Smooth muscle cell (in vitro differentiated cells): ENCODE measurements around the gene EXD3. TPM values are rescaled to one million over a fixed set of nuclear protein-coding genes. Genes with fewer than 3 reads are reported as not detected.

Experiments used
- DNase-seq: peaks from one replicate; lab custom pipeline; 2025; ENCODE audit not compliant: unreplicated experiment; lab: John Stamatoyannopoulos, UW
- H2AFZ ChIP-seq: fragments of 200-600 bp; sonication (generic); 2 replicates; pipeline ENCODE4 v1.6.0; 2016; ENCODE audit warnings: antibody characterized with exemption, low read depth, mild to moderate bottlenecking
- H3F3A ChIP-seq: fragments of 200-600 bp; sonication (generic); 2 replicates; pipeline ENCODE4 v1.6.0; 2017; ENCODE audit warnings: antibody characterized with exemption, low read depth
- H3K27ac ChIP-seq: fragments of 200-600 bp; sonication (generic); 2 replicates; pipeline ENCODE4 v1.5.1; 2016; ENCODE audit warnings: low read depth, mild to moderate bottlenecking
- H3K27me3 ChIP-seq: fragments of 200-600 bp; sonication (generic); 2 replicates; pipeline ENCODE4 v1.6.1; 2016; ENCODE audit warnings: low read depth, mild to moderate bottlenecking
- H3K36me3 ChIP-seq: fragments of 200-600 bp; sonication (generic); 2 replicates; pipeline ENCODE4 v1.5.1; 2016; ENCODE audit warnings: low read depth
- H3K4me1 ChIP-seq: fragments of 200-600 bp; sonication (generic); 2 replicates; pipeline ENCODE4 v1.5.1; 2016; ENCODE audit warnings: low read depth
- H3K4me2 ChIP-seq: fragments of 200-600 bp; sonication (generic); 2 replicates; pipeline ENCODE4 v1.6.0; 2016; ENCODE audit warnings: mild to moderate bottlenecking
- H3K4me3 ChIP-seq: fragments of 200-600 bp; sonication (generic); 2 replicates; pipeline ENCODE4 v1.5.1; 2016; ENCODE audit warnings: mild to moderate bottlenecking
- H3K79me2 ChIP-seq: fragments of 200-600 bp; sonication (generic); 2 replicates; pipeline ENCODE4 v1.6.0; 2016; ENCODE audit warnings: low read depth, mild to moderate bottlenecking
- H3K9ac ChIP-seq: fragments of 200-600 bp; sonication (generic); 2 replicates; pipeline ENCODE4 v1.6.0; 2016; ENCODE audit warnings: low read depth
- H3K9me3 ChIP-seq: fragments of 200-600 bp; sonication (generic); replicated peaks from 2 replicates; pipeline ENCODE4 v1.5.1; 2016; ENCODE audit warnings: low read depth
- H4K20me1 ChIP-seq: fragments of 200-600 bp; sonication (generic); 2 replicates; pipeline ENCODE4 v1.6.0; 2016; ENCODE audit warnings: low read depth
- WGBS: methylation state at CpG from one replicate; pipeline ENCODE4 v1.1.7; 2016; ENCODE audit warnings: low lambda C conversion rate; 5-methylcytosine and 5-hydroxymethylcytosine counted together
- polyA plus RNA-seq: library from polyadenylated mRNA; unstranded; fragments of >200 nt; fragmentation: Nextera tagmentation; extraction: Ambion mirVana; gene quantifications from 2 replicates; pipeline ENCODE4 v1.2.1, GENCODE V29; 2016
- total RNA-seq: library from RNA; depleted of rRNA; stranded (reverse); fragments of >200 nt; gene quantifications from 2 replicates; pipeline ENCODE4 v1.2.3, GENCODE V29; 2014
- TF ChIP-seq, protein P1 (sequence below): fragments of 200-600 bp; sonication (generic); IDR thresholded peaks from 2 replicates; pipeline ENCODE4 v1.5.1; 2017; ENCODE audit warnings: borderline replicate concordance, mild to moderate bottlenecking, antibody characterized with exemption; ENCODE audit not compliant: insufficient read depth, poor library complexity, severe bottlenecking

The EXD3 gene, protein sequence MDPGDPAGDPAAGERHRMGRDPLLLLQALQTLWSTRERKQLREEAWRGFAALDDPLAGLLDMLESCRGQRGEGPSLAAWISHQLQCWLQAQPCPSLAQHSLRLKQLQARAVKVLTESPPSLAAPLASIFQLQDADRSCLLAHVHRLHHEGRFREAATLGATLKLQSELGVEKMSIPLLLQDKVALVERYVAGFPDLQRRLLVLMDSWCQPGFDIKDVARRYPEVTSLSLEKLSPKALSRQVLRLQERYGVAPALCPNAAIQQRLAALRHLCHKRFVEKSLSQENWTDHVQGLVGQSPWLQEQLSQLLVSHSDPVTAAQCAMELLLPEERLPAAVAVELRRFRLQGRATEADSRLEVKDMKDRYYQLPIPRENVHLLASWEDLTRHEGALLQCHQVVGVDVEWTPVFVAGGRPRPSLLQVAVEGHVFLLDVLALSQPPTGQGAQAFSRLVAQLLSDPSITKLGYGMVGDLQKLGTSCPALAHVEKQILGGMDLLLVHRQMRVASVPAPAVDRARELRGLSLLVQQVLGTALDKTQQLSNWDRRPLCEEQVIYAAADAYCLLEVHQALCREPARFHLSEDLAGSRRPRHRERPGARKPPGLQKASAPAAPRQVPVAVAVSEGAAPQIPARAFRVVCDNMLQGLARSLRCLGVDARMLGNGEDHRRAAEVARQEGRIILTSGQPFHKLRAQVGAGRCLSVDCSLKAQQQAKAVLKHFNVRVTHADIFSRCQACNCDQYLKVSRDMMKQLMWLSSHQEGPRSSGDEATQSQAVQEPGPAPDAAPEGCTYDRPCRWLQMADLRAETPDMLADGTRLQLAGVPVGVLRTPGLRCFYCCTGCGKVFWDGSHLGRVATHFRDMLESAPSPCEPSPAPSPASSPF
- total RNA-seq (3.1 and 10.4 TPM in 2 replicates), polyA plus RNA-seq (12.5 and 15.7 TPM in 2 replicates)

DNA sequence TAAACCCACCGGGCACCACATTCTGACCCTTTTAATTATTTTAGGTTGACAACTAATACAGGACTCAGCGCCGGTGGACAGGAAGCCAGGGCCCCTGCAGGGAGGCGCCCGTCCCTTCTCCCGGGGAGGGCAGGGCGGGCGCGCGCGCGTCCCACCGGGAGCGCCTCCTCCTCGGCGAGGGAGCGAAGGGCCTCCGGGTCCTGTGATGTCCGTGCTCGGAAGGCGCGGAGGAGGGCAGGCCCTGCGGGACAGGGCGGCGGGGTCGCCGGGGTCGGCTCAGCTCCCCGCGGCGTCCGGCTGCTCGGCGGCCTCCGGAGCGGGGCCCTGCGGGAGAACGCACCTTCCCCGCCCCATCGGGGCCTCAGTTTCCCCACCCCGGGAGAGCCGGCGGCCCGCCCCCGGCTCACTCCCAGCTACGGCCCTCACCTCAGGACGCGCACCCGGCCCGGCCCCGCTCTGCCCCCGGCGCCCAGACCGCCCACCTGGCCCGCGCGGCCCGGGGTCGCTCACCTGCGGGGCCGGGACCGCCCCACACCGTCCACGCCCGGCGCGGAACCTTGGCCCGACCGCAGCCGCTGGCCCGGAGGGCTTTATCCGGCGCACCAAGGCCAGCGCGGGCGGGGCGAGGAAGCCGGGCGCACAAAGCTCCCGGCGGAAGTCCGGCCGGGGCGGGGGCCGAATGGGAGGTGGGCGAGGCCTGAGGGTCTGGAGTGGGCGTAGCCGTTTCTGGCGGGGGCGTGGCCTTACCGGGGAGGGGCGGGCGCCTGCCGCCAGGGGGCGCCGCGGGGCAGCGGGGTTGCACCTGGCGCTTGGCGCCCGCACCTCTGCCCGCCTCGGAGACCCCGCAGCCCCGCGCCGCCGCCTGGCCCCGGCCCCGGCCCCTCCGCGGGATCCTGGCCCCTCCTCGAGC is at the start of gene EXD3, which contains the start of gene NOXA1:
TSS of gene EXD3 (minus strand) at position 559 of the 910 bp plus-strand sequence. CDS start 27,805 bp downstream, outside the sequence.
TSS of gene NOXA1 (plus strand) at position 790 of the 910 bp plus-strand sequence. CDS start 137 bp downstream, outside the sequence.
- TF ChIP-seq, protein P1, sequence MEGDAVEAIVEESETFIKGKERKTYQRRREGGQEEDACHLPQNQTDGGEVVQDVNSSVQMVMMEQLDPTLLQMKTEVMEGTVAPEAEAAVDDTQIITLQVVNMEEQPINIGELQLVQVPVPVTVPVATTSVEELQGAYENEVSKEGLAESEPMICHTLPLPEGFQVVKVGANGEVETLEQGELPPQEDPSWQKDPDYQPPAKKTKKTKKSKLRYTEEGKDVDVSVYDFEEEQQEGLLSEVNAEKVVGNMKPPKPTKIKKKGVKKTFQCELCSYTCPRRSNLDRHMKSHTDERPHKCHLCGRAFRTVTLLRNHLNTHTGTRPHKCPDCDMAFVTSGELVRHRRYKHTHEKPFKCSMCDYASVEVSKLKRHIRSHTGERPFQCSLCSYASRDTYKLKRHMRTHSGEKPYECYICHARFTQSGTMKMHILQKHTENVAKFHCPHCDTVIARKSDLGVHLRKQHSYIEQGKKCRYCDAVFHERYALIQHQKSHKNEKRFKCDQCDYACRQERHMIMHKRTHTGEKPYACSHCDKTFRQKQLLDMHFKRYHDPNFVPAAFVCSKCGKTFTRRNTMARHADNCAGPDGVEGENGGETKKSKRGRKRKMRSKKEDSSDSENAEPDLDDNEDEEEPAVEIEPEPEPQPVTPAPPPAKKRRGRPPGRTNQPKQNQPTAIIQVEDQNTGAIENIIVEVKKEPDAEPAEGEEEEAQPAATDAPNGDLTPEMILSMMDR: peak; percentile 63
- H3K27me3 ChIP-seq: no peaks in the 10 kb centered on the region
- WGBS: under 1% methylated on average over 71 of the region's 113 CpGs
- no peaks in the 10 kb centered on the region for H3K9me3 ChIP-seq
- H3K9ac ChIP-seq: peak within 1 kb of the TSS; percentile 70
- H3K79me2 ChIP-seq: peaks cover 19% of the 10 kb centered on the region
- peak; percentile 72 for DNase-seq
- peaks cover 7% of the 10 kb centered on the region for H3K4me1 ChIP-seq
- no peaks in the 10 kb centered on the region for H3F3A ChIP-seq
- H2AFZ ChIP-seq: peak within 1 kb of the TSS; percentile 98
- H3K36me3 ChIP-seq: no peaks in the 10 kb centered on the region
- H3K27ac ChIP-seq: no peak within 1 kb of the TSS
- H3K4me3 ChIP-seq: peak within 1 kb of the TSS; percentile 94
- H4K20me1 ChIP-seq: no peaks in the 10 kb centered on the region
- peak within 1 kb of the TSS; percentile 92 for H3K4me2 ChIP-seq

DNA sequence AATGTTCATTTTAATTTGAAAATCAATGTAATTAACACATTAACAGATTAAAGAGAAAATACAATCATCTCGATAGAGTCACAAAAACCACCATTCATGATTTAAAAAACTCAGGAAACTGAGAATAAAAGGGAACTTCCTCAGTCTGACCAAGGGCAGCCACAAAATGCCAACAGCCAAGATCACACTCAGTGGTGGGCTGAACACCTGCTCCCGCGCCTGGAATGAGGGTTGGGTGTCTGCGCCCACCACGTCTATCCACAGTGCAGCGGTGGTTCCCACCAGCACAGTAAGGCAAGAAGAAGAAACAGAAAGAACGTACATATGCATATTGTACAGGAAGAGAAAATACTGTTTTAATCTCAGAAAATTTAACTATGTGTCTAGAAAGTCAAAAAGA is 47.8 kb upstream of the EXD3 start:
- TF ChIP-seq, protein P1: no peak
- H3K27ac ChIP-seq: no peak overlapping the region
- H3F3A ChIP-seq: no peaks in the 10 kb centered on the region
- H2AFZ ChIP-seq: no peak overlapping the region
- no peak overlapping the region for H3K9ac ChIP-seq
- H3K9me3 ChIP-seq: peaks cover 2% of the 10 kb centered on the region
- H3K27me3 ChIP-seq: no peaks in the 10 kb centered on the region
- no peaks in the 10 kb centered on the region for H3K79me2 ChIP-seq
- H3K4me1 ChIP-seq: no peaks in the 10 kb centered on the region
- no peaks in the 10 kb centered on the region for H3K36me3 ChIP-seq
- no peak overlapping the region for H3K4me2 ChIP-seq
- no peaks in the 10 kb centered on the region for H4K20me1 ChIP-seq
- H3K4me3 ChIP-seq: no peak overlapping the region
- 93% methylated on average over 7 of the region's 7 CpGs for WGBS
- no peak for DNase-seq

DNA sequence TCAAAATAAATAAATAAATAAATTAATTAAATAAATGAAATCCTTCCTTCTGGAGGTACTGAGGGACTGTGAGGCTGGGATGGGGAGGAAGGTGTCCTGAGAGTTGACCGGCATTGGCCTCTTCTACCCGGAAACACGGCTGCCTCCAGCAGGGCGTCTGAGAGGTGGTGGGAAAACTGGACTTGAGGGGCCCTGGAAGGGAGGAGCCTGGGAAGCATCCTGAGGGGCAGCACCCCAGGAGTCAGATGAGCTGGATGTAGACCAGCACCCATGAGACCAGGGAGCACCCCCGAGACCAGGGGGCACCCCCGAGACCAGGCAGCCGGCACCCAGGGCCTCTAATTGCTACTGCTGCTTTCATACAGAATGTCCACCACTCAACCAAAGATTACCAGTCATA is 44.9 kb upstream of the EXD3 start:
- TF ChIP-seq, protein P1: no peak
- WGBS: 100% methylated on average over 7 of the region's 7 CpGs
- no peak overlapping the region for H3K9ac ChIP-seq
- no peak for DNase-seq
- no peaks in the 10 kb centered on the region for H3K79me2 ChIP-seq
- H3F3A ChIP-seq: no peaks in the 10 kb centered on the region
- H3K36me3 ChIP-seq: no peaks in the 10 kb centered on the region
- no peak overlapping the region for H2AFZ ChIP-seq
- no peak overlapping the region for H3K4me2 ChIP-seq
- no peaks in the 10 kb centered on the region for H3K27me3 ChIP-seq
- H4K20me1 ChIP-seq: no peaks in the 10 kb centered on the region
- no peak overlapping the region for H3K27ac ChIP-seq
- H3K4me3 ChIP-seq: no peak overlapping the region
- H3K9me3 ChIP-seq: no peaks in the 10 kb centered on the region
- H3K4me1 ChIP-seq: no peaks in the 10 kb centered on the region
